Measurements from ENCODE around the gene CEP350. TPM values are rescaled to one million over a fixed set of nuclear protein-coding genes. Genes with fewer than 3 reads are reported as not detected.

CEP350 gene
- total RNA-seq, 4 donors from 2014 or later = 74.4 to 89.0 (median 82.0) TPM

DNA sequence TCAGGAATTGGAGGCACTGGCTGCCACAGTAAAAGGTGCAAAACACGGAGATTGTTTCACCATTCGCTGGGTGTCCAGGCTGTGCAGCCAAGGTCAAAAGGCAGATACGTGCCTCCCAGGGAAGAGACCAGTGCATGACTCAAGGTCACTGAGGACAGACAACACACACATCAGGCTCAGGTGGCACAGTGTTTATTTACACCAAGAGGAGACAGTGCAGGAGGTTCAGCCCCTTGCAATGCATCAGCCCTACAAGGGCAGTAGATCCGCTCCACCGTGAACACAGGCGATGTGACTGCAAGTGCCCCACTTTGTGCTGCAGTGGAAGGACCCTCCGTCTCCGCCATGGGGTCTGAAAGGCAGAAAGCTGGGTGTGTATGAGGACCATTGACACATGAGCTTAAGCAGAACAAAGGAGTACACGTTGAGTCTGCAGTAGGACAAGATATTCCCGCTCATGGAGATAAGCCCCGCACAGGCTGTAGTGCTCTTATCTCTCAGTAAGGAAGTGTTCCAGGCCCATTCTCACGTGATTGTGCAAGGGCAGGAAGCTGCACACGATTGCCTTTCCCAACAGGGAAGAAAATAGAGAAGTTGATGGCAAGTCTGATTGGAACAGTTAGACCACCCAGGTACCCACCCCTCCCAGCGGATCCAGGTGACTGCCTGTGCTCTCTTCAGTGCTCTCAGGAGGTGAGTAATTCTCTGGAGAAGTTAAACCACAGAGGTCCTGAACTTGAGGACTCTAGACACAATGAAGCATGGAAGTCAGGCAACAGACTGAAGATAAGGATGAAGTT, 162.6 kb downstream of the CEP350 start:
- Histone ChIP-seq H3K4me3 (no peak overlapping the region), H3K9me3 (no peaks in the 10 kb centered on the region), H3K27ac (peak overlapping the region in 2 of 4 donors; percentile 15 to 27), H3K27me3 (no peaks in the 10 kb centered on the region), H3K4me1 (peaks cover 0 to 25% (median 6%) of the 10 kb centered on the region in 3 donors), H3K36me3 (peaks cover 0 to 13% of the 10 kb centered on the region in 2 donors)
- TF ChIP-seq POLR2AphosphoS5 (IDR thresholded peaks at IDR 0.05) (no peak), POLR2A (IDR thresholded peaks at IDR 0.05) (no peak)
- TF ChIP-seq, protein P1, sequence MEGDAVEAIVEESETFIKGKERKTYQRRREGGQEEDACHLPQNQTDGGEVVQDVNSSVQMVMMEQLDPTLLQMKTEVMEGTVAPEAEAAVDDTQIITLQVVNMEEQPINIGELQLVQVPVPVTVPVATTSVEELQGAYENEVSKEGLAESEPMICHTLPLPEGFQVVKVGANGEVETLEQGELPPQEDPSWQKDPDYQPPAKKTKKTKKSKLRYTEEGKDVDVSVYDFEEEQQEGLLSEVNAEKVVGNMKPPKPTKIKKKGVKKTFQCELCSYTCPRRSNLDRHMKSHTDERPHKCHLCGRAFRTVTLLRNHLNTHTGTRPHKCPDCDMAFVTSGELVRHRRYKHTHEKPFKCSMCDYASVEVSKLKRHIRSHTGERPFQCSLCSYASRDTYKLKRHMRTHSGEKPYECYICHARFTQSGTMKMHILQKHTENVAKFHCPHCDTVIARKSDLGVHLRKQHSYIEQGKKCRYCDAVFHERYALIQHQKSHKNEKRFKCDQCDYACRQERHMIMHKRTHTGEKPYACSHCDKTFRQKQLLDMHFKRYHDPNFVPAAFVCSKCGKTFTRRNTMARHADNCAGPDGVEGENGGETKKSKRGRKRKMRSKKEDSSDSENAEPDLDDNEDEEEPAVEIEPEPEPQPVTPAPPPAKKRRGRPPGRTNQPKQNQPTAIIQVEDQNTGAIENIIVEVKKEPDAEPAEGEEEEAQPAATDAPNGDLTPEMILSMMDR (IDR thresholded peaks at IDR 0.05) = no peak
- ATAC-seq = peak; percentile 9
- WGBS, 2 donors (ENCODE audit: low coverage in 1 of 2) = 57 to 82% methylated on average over 6 to 11 of the region's 14 CpGs

DNA sequence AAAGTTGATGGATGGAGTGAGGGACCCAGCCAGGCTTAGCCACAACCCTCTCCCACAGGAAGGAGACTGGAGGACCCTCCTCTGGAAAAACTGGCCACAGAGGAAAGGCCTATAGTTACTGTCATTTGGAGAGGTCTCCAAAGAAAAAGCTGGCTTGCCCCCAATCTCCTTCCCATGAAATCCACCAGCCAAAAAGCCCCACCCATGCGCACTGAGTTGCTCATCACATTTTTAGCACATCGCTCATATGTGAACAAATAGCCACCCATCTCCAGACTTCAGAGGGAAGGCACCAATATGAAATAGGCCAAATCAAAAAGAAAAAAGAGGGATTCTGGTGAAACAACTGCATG, 163.1 kb downstream of the CEP350 start:
- Histone ChIP-seq H3K27me3 (no peaks in the 10 kb centered on the region), H3K9me3 (no peaks in the 10 kb centered on the region), H3K4me3 (no peak overlapping the region), H3K36me3 (peaks cover 0 to 8% of the 10 kb centered on the region in 2 donors), H3K27ac (peak overlapping the region in 2 of 4 donors; percentile 15 to 27), H3K4me1 (peaks cover 0 to 19% (median 6%) of the 10 kb centered on the region in 3 donors)
- no peak for TF ChIP-seq POLR2A (IDR thresholded peaks at IDR 0.05)
- TF ChIP-seq POLR2AphosphoS5 (IDR thresholded peaks at IDR 0.05) = no peak
- no peak for TF ChIP-seq EP300 (IDR thresholded peaks at IDR 0.05)
- TF ChIP-seq, protein P1 (IDR thresholded peaks at IDR 0.05) = no peak
- ATAC-seq = peak; percentile 44
- 75 to 83% methylated on average over 2 of the region's 2 CpGs for WGBS, 2 donors (ENCODE audit: low coverage in 1 of 2)

DNA sequence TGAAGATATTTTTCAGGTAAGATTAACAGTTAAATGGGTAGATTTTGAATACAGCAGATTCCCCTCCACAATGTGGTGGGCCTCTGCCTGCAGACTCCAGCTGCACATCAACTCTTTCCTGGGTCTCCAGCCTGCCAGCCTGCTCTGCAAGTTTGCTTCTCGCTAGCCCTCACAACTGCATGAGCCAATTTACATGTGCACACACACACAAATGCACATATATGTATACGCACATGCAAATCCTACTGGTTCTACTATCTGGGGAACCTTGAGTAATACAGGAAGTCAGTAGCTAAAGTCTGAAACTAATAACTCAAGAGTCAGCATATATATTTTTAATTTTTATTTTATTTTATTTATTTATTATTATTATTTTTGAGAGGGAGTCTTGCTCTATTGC, 165.2 kb downstream of the CEP350 start:
- no peak for TF ChIP-seq EP300 (IDR thresholded peaks at IDR 0.05)
- TF ChIP-seq, protein P1 (IDR thresholded peaks at IDR 0.05) = no peak
- TF ChIP-seq POLR2AphosphoS5 (IDR thresholded peaks at IDR 0.05) = no peak
- no peak for TF ChIP-seq POLR2A (IDR thresholded peaks at IDR 0.05)
- 96 to 100% methylated on average over 2 of the region's 2 CpGs for WGBS, 2 donors (ENCODE audit: low coverage in 1 of 2)

DNA sequence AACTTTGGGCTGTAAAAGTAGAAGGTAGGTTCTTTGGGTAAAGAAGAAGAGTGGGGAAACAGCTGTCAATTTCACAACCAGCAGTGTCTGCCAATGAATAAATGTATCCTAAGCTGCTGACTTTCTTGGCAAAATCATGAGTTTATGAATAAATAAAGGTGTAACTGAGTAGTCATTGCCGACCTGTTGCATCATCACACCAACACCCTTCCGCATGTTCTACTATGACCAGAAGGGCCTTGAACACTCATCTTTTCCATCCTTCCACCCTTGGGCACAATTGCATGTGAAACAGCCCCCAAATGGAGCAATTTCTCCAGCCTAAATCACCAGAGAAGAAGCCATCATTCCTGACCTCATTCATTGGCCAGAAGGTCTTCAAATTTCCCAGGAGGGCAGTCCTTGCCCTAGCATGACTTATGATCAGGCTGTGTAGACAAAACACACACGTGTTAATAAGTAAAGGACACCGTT, 168.9 kb downstream of the CEP350 start:
- peak; percentile 70 for ATAC-seq
- Histone ChIP-seq H3K4me1 (no peaks in the 10 kb centered on the region), H3K27me3 (no peaks in the 10 kb centered on the region), H3K4me3 (no peak overlapping the region), H3K27ac (no peak overlapping the region), H3K9me3 (no peaks in the 10 kb centered on the region), H3K36me3 (no peaks in the 10 kb centered on the region)
- WGBS, 2 donors (ENCODE audit: low coverage in 1 of 2) = 81 to 85% methylated on average over 4 of the region's 4 CpGs
- TF ChIP-seq, protein P1 (IDR thresholded peaks at IDR 0.05) = no peak
- TF ChIP-seq EP300 (IDR thresholded peaks at IDR 0.05) (no peak), POLR2AphosphoS5 (IDR thresholded peaks at IDR 0.05) (no peak), POLR2A (IDR thresholded peaks at IDR 0.05) (no peak)

More for the DNA sequence above, 165.2 kb downstream of the CEP350 start:
- H3K4me3 ChIP-seq = no peak overlapping the region
- H3K27me3 ChIP-seq = no peaks in the 10 kb centered on the region
- H3K4me1 ChIP-seq = peaks cover 0 to 1% (median 0%) of the 10 kb centered on the region in 3 donors
- H3K27ac ChIP-seq = no peak overlapping the region
- no peaks in the 10 kb centered on the region for H3K9me3 ChIP-seq
- ATAC-seq = no peak
- peaks cover 0 to 6% of the 10 kb centered on the region in 2 donors for H3K36me3 ChIP-seq

DNA sequence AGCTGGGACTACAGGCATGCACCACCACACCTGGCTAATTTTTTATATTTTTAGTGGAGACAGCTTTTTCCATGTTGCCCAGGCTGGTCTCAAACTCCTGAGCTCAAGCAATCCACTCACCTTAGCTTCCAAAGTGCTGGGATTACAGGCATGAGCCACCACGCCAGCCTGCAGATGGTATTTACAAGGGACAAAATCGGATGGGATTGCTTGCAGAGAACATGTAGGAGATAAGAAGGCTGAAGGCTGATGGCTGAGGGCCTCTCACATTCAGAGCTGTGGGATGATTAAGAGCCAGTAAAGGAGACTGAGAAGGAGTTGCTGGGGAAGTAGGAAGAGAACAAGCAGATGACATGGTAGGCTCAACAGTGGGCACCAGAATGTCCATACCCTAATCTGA, 176.0 kb downstream of the CEP350 start:
- WGBS, 2 donors (ENCODE audit: low coverage in 1 of 2) = 78 to 80% methylated on average over 1 of the region's 2 CpGs
- no peaks in the 10 kb centered on the region for H3K4me1 ChIP-seq
- no peaks in the 10 kb centered on the region for H3K36me3 ChIP-seq
- no peak overlapping the region for H3K27ac ChIP-seq
- ATAC-seq = no peak
- TF ChIP-seq POLR2A (IDR thresholded peaks at IDR 0.05) (no peak), POLR2AphosphoS5 (IDR thresholded peaks at IDR 0.05) (no peak), EP300 (IDR thresholded peaks at IDR 0.05) (no peak)
- TF ChIP-seq, protein P1 (IDR thresholded peaks at IDR 0.05) = no peak
- H3K27me3 ChIP-seq = peaks cover 5% of the 10 kb centered on the region
- no peak overlapping the region for H3K4me3 ChIP-seq
- H3K9me3 ChIP-seq = no peaks in the 10 kb centered on the region
